Activated CD8-positive, alpha-beta memory T cell treated with anti-CD3 and anti-CD28 coated beads for 48 hours (primary cell): Measurements from ENCODE around the gene RNF14.
"Not testable (repeated sequence)": the region's sequence is repeated elsewhere in the genome, so short reads cannot be mapped to it uniquely, and the experiment has no call there.

ENCODE experiments used
- DNase-seq, 3 experiments: peaks; one replicate each; pipeline ENCODE4 v3.0.0-alpha.2; 2020; ENCODE audit warnings: low read depth in 2 of 3, low spot score in 2 of 3

Gene RNF14

GRCh38 chr5:142012792-142013388, 44.0 kb downstream of the RNF14 start, which contains the start of gene GNPDA1:
Gene GNPDA1 (minus strand): TSS chr5:142013027. CDS start chr5:142012035, 992 bp downstream.
- DNase-seq = peak in 2 of 3 experiments; percentile 39 to 59

- no peak for DNase-seq
These were observed 45.0 kb downstream of the RNF14 start for GRCh38 chr5:142013734-142014521.

GRCh38 chr5:142014911-142015584, 46.1 kb downstream of the RNF14 start:
- DNase-seq = no peak

- DNase-seq = no peak
These were observed 47.1 kb downstream of the RNF14 start for GRCh38 chr5:142015781-142016533.

- DNase-seq = no peak
These were observed 47.7 kb downstream of the RNF14 start for GRCh38 chr5:142016556-142016955.

GRCh38 chr5:142017832-142018427, 49.0 kb downstream of the RNF14 start:
- DNase-seq = no peak

- no peak for DNase-seq
These were observed 51.3 kb downstream of the RNF14 start for GRCh38 chr5:142020122-142020659.

- no peak for DNase-seq
These were observed 54.9 kb downstream of the RNF14 start for GRCh38 chr5:142023836-142024235.

GRCh38 chr5:142024771-142025304, 55.9 kb downstream of the RNF14 start:
- peak; percentile 51 to 70 (median 69) for DNase-seq

- DNase-seq = no peak
These were observed 56.7 kb downstream of the RNF14 start for GRCh38 chr5:142025637-142026036.

- DNase-seq = no peak
These were observed 63.2 kb downstream of the RNF14 start for GRCh38 chr5:142032150-142032549.

GRCh38 chr5:142032747-142033631, 64.1 kb downstream of the RNF14 start:
- no peak for DNase-seq

- DNase-seq = not testable (repeated sequence)
These were observed 65.0 kb downstream of the RNF14 start for GRCh38 chr5:142033632-142034567.

GRCh38 chr5:142034994-142035393, 66.1 kb downstream of the RNF14 start:
- DNase-seq = no peak

- no peak for DNase-seq
These were observed 68.0 kb downstream of the RNF14 start for GRCh38 chr5:142036918-142037317.

- not testable (repeated sequence) for DNase-seq
These were observed 68.7 kb downstream of the RNF14 start for GRCh38 chr5:142037599-142037998.

GRCh38 chr5:142038735-142039134, 69.8 kb downstream of the RNF14 start:
- DNase-seq = no peak
